ENCODE results near the gene ZNF385B.
"Not testable (repeated sequence)": the region's sequence is repeated elsewhere in the genome, so short reads cannot be mapped to it uniquely, and the experiment has no call there.

The ZNF385B gene

GRCh38 chr2:179785902-179786301 is 75.5 kb downstream of the ZNF385B start (continued):
- TF ChIP-seq ZBTB17 (tag by site-specific recombination; IDR thresholded peaks at IDR 0.05): no peak

GRCh38 chr2:179782346-179782745 is 79.1 kb downstream of the ZNF385B start:
- H3K9me3 ChIP-seq (ENCODE audit: control insufficient read depth, insufficient read depth, low read depth, low read length); H3K27ac ChIP-seq (ENCODE audit: extremely low read depth, low read depth, low read length); POLR2A ChIA-PET; H3K4me1 ChIP-seq (ENCODE audit: control insufficient read depth, insufficient read depth, low read length); CTCF ChIA-PET; H3K36me3 ChIP-seq (ENCODE audit: control insufficient read depth in 2 of 2, insufficient read depth in 1 of 2, low read length in 2 of 2); H3K4me3 ChIP-seq (ENCODE audit: low read depth, low read length): not testable (repeated sequence)

GRCh38 chr2:179773986-179774385 is 87.4 kb downstream of the ZNF385B start:
- no peak for TF ChIP-seq GFI1B (tag by site-specific recombination; IDR thresholded peaks at IDR 0.05)
- peak; percentile 48; the same call in 1 of the 2 replicates for TF ChIP-seq EGR2 (tag by site-specific recombination; IDR thresholded peaks at IDR 0.05; ENCODE audit: low read depth)
- TF ChIP-seq ZFHX2 (tag by site-specific recombination; conservative IDR thresholded peaks at IDR 0.05): peak; percentile 68
- no peak for TF ChIP-seq ZBTB21 (tag by site-specific recombination; IDR thresholded peaks at IDR 0.05)
- peak; percentile 77 for TF ChIP-seq ZNF211 (tag by site-specific recombination; IDR thresholded peaks at IDR 0.05; ENCODE audit: low read depth)
- TF ChIP-seq ZNF16 (tag by site-specific recombination; IDR thresholded peaks at IDR 0.05; ENCODE audit: low read depth): no peak
- TF ChIP-seq ZNF280D (tag by site-specific recombination; IDR thresholded peaks at IDR 0.05): no peak
- TF ChIP-seq, protein P1, sequence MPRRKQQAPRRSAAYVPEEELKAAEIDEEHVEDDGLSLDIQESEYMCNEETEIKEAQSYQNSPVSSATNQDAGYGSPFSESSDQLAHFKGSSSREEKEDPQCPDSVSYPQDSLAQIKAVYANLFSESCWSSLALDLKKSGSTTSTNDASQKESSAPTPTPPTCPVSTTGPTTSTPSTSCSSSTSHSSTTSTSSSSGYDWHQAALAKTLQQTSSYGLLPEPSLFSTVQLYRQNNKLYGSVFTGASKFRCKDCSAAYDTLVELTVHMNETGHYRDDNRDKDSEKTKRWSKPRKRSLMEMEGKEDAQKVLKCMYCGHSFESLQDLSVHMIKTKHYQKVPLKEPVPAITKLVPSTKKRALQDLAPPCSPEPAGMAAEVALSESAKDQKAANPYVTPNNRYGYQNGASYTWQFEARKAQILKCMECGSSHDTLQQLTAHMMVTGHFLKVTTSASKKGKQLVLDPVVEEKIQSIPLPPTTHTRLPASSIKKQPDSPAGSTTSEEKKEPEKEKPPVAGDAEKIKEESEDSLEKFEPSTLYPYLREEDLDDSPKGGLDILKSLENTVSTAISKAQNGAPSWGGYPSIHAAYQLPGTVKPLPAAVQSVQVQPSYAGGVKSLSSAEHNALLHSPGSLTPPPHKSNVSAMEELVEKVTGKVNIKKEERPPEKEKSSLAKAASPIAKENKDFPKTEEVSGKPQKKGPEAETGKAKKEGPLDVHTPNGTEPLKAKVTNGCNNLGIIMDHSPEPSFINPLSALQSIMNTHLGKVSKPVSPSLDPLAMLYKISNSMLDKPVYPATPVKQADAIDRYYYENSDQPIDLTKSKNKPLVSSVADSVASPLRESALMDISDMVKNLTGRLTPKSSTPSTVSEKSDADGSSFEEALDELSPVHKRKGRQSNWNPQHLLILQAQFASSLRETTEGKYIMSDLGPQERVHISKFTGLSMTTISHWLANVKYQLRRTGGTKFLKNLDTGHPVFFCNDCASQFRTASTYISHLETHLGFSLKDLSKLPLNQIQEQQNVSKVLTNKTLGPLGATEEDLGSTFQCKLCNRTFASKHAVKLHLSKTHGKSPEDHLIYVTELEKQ (tag by site-specific recombination; IDR thresholded peaks at IDR 0.05; ENCODE audit: borderline replicate concordance): no peak
- POLR2A ChIA-PET: no interaction called here

GRCh38 chr2:179772346-179772745 is 89.1 kb downstream of the ZNF385B start:
- H3K36me3 ChIP-seq (ENCODE audit: control insufficient read depth in 2 of 2, insufficient read depth in 1 of 2, low read length in 2 of 2): no peaks in the 10 kb centered on the region
- H3K4me1 ChIP-seq (ENCODE audit: control insufficient read depth, insufficient read depth, low read length): no peaks in the 10 kb centered on the region
- ChIA-PET CTCF (interaction anchor here (1.0 kb wide), 1 partner anchor 305 kb away, joined by 5 read pairs; no protein-coding TSS in a partner anchor), POLR2A (no interaction called here)
- H3K4me3 ChIP-seq (ENCODE audit: low read depth, low read length): no peak overlapping the region
- H3K9me3 ChIP-seq (ENCODE audit: control insufficient read depth, insufficient read depth, low read depth, low read length): no peaks in the 10 kb centered on the region
- no peak overlapping the region for H3K27ac ChIP-seq (ENCODE audit: extremely low read depth, low read depth, low read length)
- no peak for TF ChIP-seq ZNF248 (tag by site-specific recombination; IDR thresholded peaks at IDR 0.05)
- no peak for TF ChIP-seq ZNF423 (tag by site-specific recombination; IDR thresholded peaks at IDR 0.05)
- TF ChIP-seq, protein P2, sequence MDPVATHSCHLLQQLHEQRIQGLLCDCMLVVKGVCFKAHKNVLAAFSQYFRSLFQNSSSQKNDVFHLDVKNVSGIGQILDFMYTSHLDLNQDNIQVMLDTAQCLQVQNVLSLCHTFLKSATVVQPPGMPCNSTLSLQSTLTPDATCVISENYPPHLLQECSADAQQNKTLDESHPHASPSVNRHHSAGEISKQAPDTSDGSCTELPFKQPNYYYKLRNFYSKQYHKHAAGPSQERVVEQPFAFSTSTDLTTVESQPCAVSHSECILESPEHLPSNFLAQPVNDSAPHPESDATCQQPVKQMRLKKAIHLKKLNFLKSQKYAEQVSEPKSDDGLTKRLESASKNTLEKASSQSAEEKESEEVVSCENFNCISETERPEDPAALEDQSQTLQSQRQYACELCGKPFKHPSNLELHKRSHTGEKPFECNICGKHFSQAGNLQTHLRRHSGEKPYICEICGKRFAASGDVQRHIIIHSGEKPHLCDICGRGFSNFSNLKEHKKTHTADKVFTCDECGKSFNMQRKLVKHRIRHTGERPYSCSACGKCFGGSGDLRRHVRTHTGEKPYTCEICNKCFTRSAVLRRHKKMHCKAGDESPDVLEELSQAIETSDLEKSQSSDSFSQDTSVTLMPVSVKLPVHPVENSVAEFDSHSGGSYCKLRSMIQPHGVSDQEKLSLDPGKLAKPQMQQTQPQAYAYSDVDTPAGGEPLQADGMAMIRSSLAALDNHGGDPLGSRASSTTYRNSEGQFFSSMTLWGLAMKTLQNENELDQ (tag by site-specific recombination; IDR thresholded peaks at IDR 0.05; ENCODE audit: low read depth): no peak
- TF ChIP-seq ZNF544 (tag by site-specific recombination; IDR thresholded peaks at IDR 0.05): no peak
- TF ChIP-seq ZNF433 (tag by site-specific recombination; IDR thresholded peaks at IDR 0.05; ENCODE audit: low read depth): no peak
- no peak for TF ChIP-seq ZNF266 (tag by site-specific recombination; IDR thresholded peaks at IDR 0.05; ENCODE audit: low read depth)
- no peak for TF ChIP-seq ZNF394 (tag by site-specific recombination; IDR thresholded peaks at IDR 0.05; ENCODE audit: borderline replicate concordance)
- no peak for TF ChIP-seq ZNF660 (tag by site-specific recombination; IDR thresholded peaks at IDR 0.05)
- TF ChIP-seq KLF8 (tag by site-specific recombination; IDR thresholded peaks at IDR 0.05): no peak
- TF ChIP-seq SP2 (tag by site-specific recombination; IDR thresholded peaks at IDR 0.05): no peak
- TF ChIP-seq ZNF416 (tag by site-specific recombination; IDR thresholded peaks at IDR 0.05): no peak
- no peak for TF ChIP-seq PRDM1 (tag by site-specific recombination; IDR thresholded peaks at IDR 0.05)
- TF ChIP-seq ZNF768 (tag by site-specific recombination; IDR thresholded peaks at IDR 0.05): no peak

More at GRCh38 chr2:179773986-179774385, 87.4 kb downstream of the ZNF385B start:
- Histone ChIP-seq H3K4me1 (ENCODE audit: control insufficient read depth, insufficient read depth, low read length) (no peaks in the 10 kb centered on the region), H3K9me3 (ENCODE audit: control insufficient read depth, insufficient read depth, low read depth, low read length) (no peaks in the 10 kb centered on the region), H3K4me3 (ENCODE audit: low read depth, low read length) (no peak overlapping the region), H3K27ac (ENCODE audit: extremely low read depth, low read depth, low read length) (no peak overlapping the region), H3K36me3 (ENCODE audit: control insufficient read depth in 2 of 2, insufficient read depth in 1 of 2, low read length in 2 of 2) (no peaks in the 10 kb centered on the region)
- CTCF ChIA-PET: no interaction called here
